H1 (cell line): ENCODE measurements around the gene RMRP. TPM values are rescaled to one million over a fixed set of nuclear protein-coding genes. Genes with fewer than 3 reads are reported as not detected.

Source experiments
- CTCF ChIA-PET: fragments of 300-600 bp; sonication (Branson Sonifier 250); formaldehyde crosslinking; loops from one replicate; lab custom pipeline; 2021; ENCODE audit not compliant: partially characterized antibody; lab: Charles Lee
- POLR2A ChIA-PET: fragments of 300-600 bp; sonication (Branson Sonifier 250); formaldehyde crosslinking; loops from one replicate; lab custom pipeline; 2021; ENCODE audit warnings: inconsistent platforms; ENCODE audit not compliant: partially characterized antibody; lab: Charles Lee
- DNase-seq, 2 experiments: peaks; one replicate each; pipeline versions ENCODE4 v3.0.0 to v3.0.0-alpha.2; 2010 to 2022; ENCODE audit warnings: low spot score in 2 of 2, low read depth in 1 of 2, mixed read lengths in 1 of 2
- FAIRE-seq: peaks from 2 replicates; lab custom pipeline; 2011; peaks lifted over from hg19 to GRCh38; lab: Jason Lieb, UNC
- H2AFZ ChIP-seq: 2 replicates; pipeline ENCODE4 v1.8.1; 2012; ENCODE audit warnings: low read length, inconsistent platforms
- H2AK5ac ChIP-seq: 2 replicates; pipeline ENCODE4 v1.6.1; 2013; ENCODE audit warnings: low read depth, low read length
- H2BK120ac ChIP-seq: replicated peaks from 2 replicates; pipeline ENCODE3; 2013; ENCODE audit warnings: low read depth, low read length, inconsistent platforms
- H2BK12ac ChIP-seq: 2 replicates; pipeline ENCODE4 v1.6.1; 2013; ENCODE audit warnings: low read depth, low read length
- H2BK15ac ChIP-seq: 2 replicates; pipeline ENCODE4 v1.6.1; 2013; ENCODE audit warnings: low read length
- H2BK20ac ChIP-seq: 2 replicates; pipeline ENCODE4 v1.6.1; 2013; ENCODE audit warnings: low read length
- H2BK5ac ChIP-seq: 2 replicates; pipeline ENCODE4 v1.6.1; 2013; ENCODE audit warnings: low read depth, low read length
- H3K14ac ChIP-seq: 2 replicates; pipeline ENCODE4 v1.6.1; 2013; ENCODE audit warnings: inconsistent platforms; ENCODE audit not compliant: insufficient read length
- H3K18ac ChIP-seq: 2 replicates; pipeline ENCODE4 v1.6.1; 2013; ENCODE audit warnings: low read length; ENCODE audit errors: extremely low read depth
- H3K23ac ChIP-seq: 2 replicates; pipeline ENCODE4 v1.6.1; 2013; ENCODE audit warnings: inconsistent platforms; ENCODE audit not compliant: insufficient read length
- H3K23me2 ChIP-seq: 2 replicates; pipeline ENCODE4 v1.6.1; 2013; ENCODE audit warnings: low read depth, low read length
- H3K27ac ChIP-seq: 2 replicates; pipeline ENCODE4 v1.6.1; 2011; ENCODE audit warnings: low read depth, low read length, inconsistent platforms
- H3K27me3 ChIP-seq, 4 experiments: replicated peaks in 1 of 4; 1 replicate in 1 of 4; 2 replicates in 3 of 4; pipeline versions ENCODE4 v1.6.1 to v1.8.1; 2011 to 2013; ENCODE audit warnings: low read length in 3 of 4, mild to moderate bottlenecking in 3 of 4, inconsistent platforms in 2 of 4, mixed read lengths in 2 of 4, moderate library complexity in 1 of 4; ENCODE audit not compliant: control insufficient read depth in 3 of 4, insufficient read depth in 3 of 4; ENCODE audit errors: extremely low read depth in 1 of 4
- H3K36me3 ChIP-seq, 4 experiments: 2 replicates each; pipeline versions ENCODE4 v1.6.1 to v1.8.1; 2011 to 2013; ENCODE audit warnings: mild to moderate bottlenecking in 4 of 4, low read length in 3 of 4, moderate library complexity in 2 of 4, control low read depth in 1 of 4, inconsistent platforms in 1 of 4; ENCODE audit not compliant: insufficient read depth in 4 of 4, control insufficient read depth in 2 of 4
- H3K4ac ChIP-seq: replicated peaks from 2 replicates; pipeline ENCODE3; 2013; ENCODE audit warnings: low read length, low read depth, mixed read lengths, inconsistent platforms; ENCODE audit not compliant: insufficient read length
- H3K4me1 ChIP-seq, 4 experiments: replicated peaks in 1 of 4; 1 replicate in 1 of 4; 2 replicates in 3 of 4; pipeline versions ENCODE4 v1.6.1 to v1.8.1; 2011 to 2013; ENCODE audit warnings: low read length in 3 of 4, inconsistent platforms in 2 of 4, mixed read lengths in 1 of 4; ENCODE audit not compliant: insufficient read depth in 4 of 4, control insufficient read depth in 3 of 4
- H3K4me2 ChIP-seq, 2 experiments: 2 replicates each; pipeline versions ENCODE4 v1.6.1 to v1.8.1; 2011 to 2013; ENCODE audit warnings: low read depth in 2 of 2, low read length in 2 of 2, control low read depth in 1 of 2, inconsistent platforms in 1 of 2, mild to moderate bottlenecking in 1 of 2; ENCODE audit not compliant: insufficient read depth in 1 of 2
- H3K4me3 ChIP-seq, 4 experiments: fragments of 200-600, 300-600 bp in 1 of 4; sonication (generic), shearing (Covaris generic), sonication (Bioruptor Twin) in 1 of 4; 2 replicates each; pipeline versions ENCODE4 v1.5.1 to v1.8.1; 2011 to 2016; ENCODE audit warnings: low read length in 4 of 4, low read depth in 3 of 4, control low read depth in 2 of 4, inconsistent platforms in 2 of 4, mild to moderate bottlenecking in 2 of 4, mixed read lengths in 1 of 4, moderate library complexity in 1 of 4; ENCODE audit not compliant: insufficient read depth in 2 of 4; ENCODE audit errors: extremely low read depth in 1 of 4
- H3K56ac ChIP-seq: replicated peaks from 2 replicates; pipeline ENCODE3; 2013; ENCODE audit warnings: low read depth, mild to moderate bottlenecking, mixed read lengths, low read length, inconsistent platforms; ENCODE audit not compliant: insufficient read length
- H3K79me1 ChIP-seq: 2 replicates; pipeline ENCODE4 v1.6.1; 2013; ENCODE audit warnings: low read depth, low read length, control low read depth
- H3K79me2 ChIP-seq, 2 experiments: 2 replicates each; pipeline versions ENCODE4 v1.6.1 to v1.8.1; 2012 to 2013; ENCODE audit warnings: low read length in 2 of 2, mild to moderate bottlenecking in 2 of 2, inconsistent platforms in 1 of 2; ENCODE audit not compliant: insufficient read depth in 2 of 2, control insufficient read depth in 1 of 2
- H3K9ac ChIP-seq, 4 experiments: replicated peaks in 1 of 4; 1 replicate in 1 of 4; 2 replicates in 3 of 4; pipeline versions ENCODE4 v1.6.1 to v1.8.1; 2011 to 2013; ENCODE audit warnings: low read depth in 3 of 4, low read length in 3 of 4, control low read depth in 2 of 4, mild to moderate bottlenecking in 2 of 4, moderate library complexity in 2 of 4, inconsistent platforms in 1 of 4; ENCODE audit errors: extremely low read depth in 1 of 4
- H3K9me3 ChIP-seq, 2 experiments: 2 replicates each; pipeline versions ENCODE4 v1.6.1 to v1.8.1; 2012 to 2013; ENCODE audit warnings: mild to moderate bottlenecking in 2 of 2, moderate library complexity in 2 of 2, control low read depth in 1 of 2, inconsistent platforms in 1 of 2, low read depth in 1 of 2, low read length in 1 of 2, mixed read lengths in 1 of 2; ENCODE audit not compliant: insufficient read depth in 2 of 2
- H4K20me1 ChIP-seq, 2 experiments: replicated peaks in 1 of 2; 2 replicates each; pipeline versions ENCODE3 to v1.8.1; 2011 to 2013; ENCODE audit warnings: inconsistent platforms in 2 of 2, low read length in 2 of 2, mild to moderate bottlenecking in 1 of 2; ENCODE audit not compliant: insufficient read depth in 2 of 2, control insufficient read depth in 1 of 2
- H4K5ac ChIP-seq: 2 replicates; pipeline ENCODE4 v1.6.1; 2013; ENCODE audit warnings: low read length, low read depth, mixed read lengths, inconsistent platforms; ENCODE audit not compliant: insufficient read length
- H4K8ac ChIP-seq: 2 replicates; pipeline ENCODE4 v1.8.0; 2013; ENCODE audit warnings: mild to moderate bottlenecking, moderate library complexity, low read length, inconsistent platforms; ENCODE audit not compliant: insufficient read depth; ENCODE audit errors: extremely low read depth
- H4K91ac ChIP-seq: replicated peaks from 2 replicates; pipeline ENCODE3; 2013; ENCODE audit warnings: low read length, mixed read lengths, inconsistent platforms; ENCODE audit not compliant: insufficient read length
- BCL11A ChIP-seq, 2 experiments: IDR thresholded peaks; one replicate each; pipeline ENCODE4 v1.6.1; 2011; ENCODE audit warnings: low read depth in 2 of 2, low read length in 2 of 2, mild to moderate bottlenecking in 2 of 2
- BRCA1 ChIP-seq: IDR thresholded peaks from 2 replicates; pipeline ENCODE4 v1.6.1; 2012; ENCODE audit warnings: low read depth, low read length, improper control_type of control experiment
- CBX8 ChIP-seq: fragments of 300-800, 300-1000 bp; sonication (generic); IDR thresholded peaks from 2 replicates; pipeline ENCODE4 v1.7.1; 2016; ENCODE audit warnings: low read depth, low read length, borderline replicate concordance
- CHD2 ChIP-seq: IDR thresholded peaks from 2 replicates; pipeline ENCODE4 v1.6.1; 2012; ENCODE audit warnings: low read length, improper control_type of control experiment
- EP300 ChIP-seq, 2 experiments: IDR thresholded peaks; 1 replicate in 1 of 2; 2 replicates in 1 of 2; pipeline ENCODE4 v1.6.1; 2011 to 2012; ENCODE audit warnings: low read depth in 2 of 2, low read length in 2 of 2, mild to moderate bottlenecking in 2 of 2, borderline replicate concordance in 1 of 2, inconsistent platforms in 1 of 2, moderate library complexity in 1 of 2
- GTF2F1 ChIP-seq: IDR thresholded peaks from 2 replicates; pipeline ENCODE4 v1.6.1; 2012; ENCODE audit warnings: low read depth, low read length, improper control_type of control experiment, borderline replicate concordance
- HDAC2 ChIP-seq, 2 experiments: fragments of 300-600 bp in 1 of 2; sonication (generic) in 1 of 2; IDR thresholded peaks; 2 replicates each; pipeline ENCODE4 v1.6.1; 2011 to 2012; ENCODE audit warnings: low read depth in 2 of 2, low read length in 2 of 2, mild to moderate bottlenecking in 2 of 2, moderate library complexity in 2 of 2, borderline replicate concordance in 1 of 2, inconsistent platforms in 1 of 2
- KDM5A ChIP-seq: fragments of 200-600 bp; IDR thresholded peaks from 2 replicates; pipeline ENCODE4 v1.7.1; 2012; ENCODE audit warnings: mild to moderate bottlenecking, low read length, inconsistent platforms, mixed read lengths
- RBBP5 ChIP-seq: IDR thresholded peaks from 2 replicates; pipeline ENCODE4 v1.7.1; 2012; ENCODE audit warnings: low read depth, mild to moderate bottlenecking, inconsistent platforms, low read length, moderate library complexity, borderline replicate concordance
- RNF2 ChIP-seq: fragments of 200-900, 300-1000 bp; sonication (generic); IDR thresholded peaks from 2 replicates; pipeline ENCODE4 v1.7.1; 2016; ENCODE audit warnings: borderline replicate concordance, low read depth, mild to moderate bottlenecking, antibody characterized with exemption, low read length; ENCODE audit not compliant: poor library complexity, severe bottlenecking; ENCODE audit errors: missing control alignments
- SUZ12 ChIP-seq: fragments of 200-600 bp; sonication (generic); IDR thresholded peaks from 2 replicates; pipeline ENCODE4 v1.6.1; 2012; ENCODE audit warnings: mild to moderate bottlenecking, inconsistent platforms, low read length, moderate library complexity, mixed read lengths
- TAF1 ChIP-seq: IDR thresholded peaks from 2 replicates; pipeline ENCODE4 v1.6.1; 2011; ENCODE audit warnings: mild to moderate bottlenecking, low read depth, low read length
- TEAD4 ChIP-seq: IDR thresholded peaks from 2 replicates; pipeline ENCODE4 v1.6.1; 2012; ENCODE audit warnings: low read depth, low read length, inconsistent platforms, mixed read lengths
- polyA plus RNA-seq, 7 experiments: library from polyadenylated mRNA; depleted of rRNA in 3 of 7; stranded (reverse) in 5 of 7; unstranded in 2 of 7; fragments of >200 nt in 5 of 7; fragments of 200-250 nt in 2 of 7; gene quantifications; 1 replicate in 5 of 7; 2 replicates in 1 of 7; 4 replicates in 1 of 7; pipeline versions ENCODE4 v1.2.1 to v1.2.3, GENCODE V29; 2011 to 2013; ENCODE audit warnings: missing spikeins in 2 of 7, mixed read lengths in 2 of 7
- total RNA-seq: library from RNA; stranded (reverse); fragmentation: NEBNext Ultra II Directional; extraction: Animal tissue kit (Norgen Biotek cat#: 25700); gene quantifications from 2 replicates; pipeline ENCODE4 v1.2.1, GENCODE V29; 2021
- TF ChIP-seq, protein P1 (sequence below): IDR thresholded peaks from 2 replicates; pipeline ENCODE4 v1.6.1; 2012; ENCODE audit warnings: inconsistent platforms

RMRP gene
- total and polyA plus RNA-seq, 2 of the 8 experiments (the other 6 are each of a cell fraction or from before 2014, with no cell fraction given), result 169 to 14,987 TPM

DNA sequence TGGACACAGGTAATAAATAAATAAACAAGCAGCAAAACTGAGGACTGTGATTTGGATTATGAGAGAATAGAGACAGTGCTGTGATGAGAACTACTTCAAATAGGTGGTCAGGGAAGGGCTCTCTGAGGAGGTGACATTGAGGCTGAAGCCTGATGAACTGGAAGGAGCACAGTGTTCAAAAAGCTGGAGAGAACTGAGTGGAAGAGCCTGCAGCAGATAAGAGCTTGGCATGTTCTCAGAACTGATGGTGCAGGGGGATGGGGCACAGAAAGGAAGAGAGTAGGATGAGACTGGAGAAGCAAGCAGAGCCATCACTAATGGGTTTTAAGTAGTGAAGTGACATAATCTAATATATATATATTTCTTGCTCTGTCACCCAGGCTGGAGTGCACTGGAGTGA, 43.1 kb upstream of the RMRP start:
- no peak overlapping the region for H2AK5ac ChIP-seq
- FAIRE-seq (no peak), DNase-seq (no peak)
- H4K8ac ChIP-seq, result no peak overlapping the region
- H4K20me1 ChIP-seq, result peaks cover 3 to 10% of the 10 kb centered on the region in 2 experiments
- H3K4me3 ChIP-seq, result no peak overlapping the region
- no peak overlapping the region for H3K18ac ChIP-seq
- H3K4ac ChIP-seq, result no peak overlapping the region
- no peak overlapping the region for H2BK15ac ChIP-seq
- no peak overlapping the region for H4K91ac ChIP-seq
- no peak overlapping the region for H2BK20ac ChIP-seq
- no peak overlapping the region for H3K4me2 ChIP-seq
- no peak overlapping the region for H2AFZ ChIP-seq
- no peak overlapping the region for H3K27ac ChIP-seq
- no peaks in the 10 kb centered on the region for H3K9me3 ChIP-seq
- H2BK12ac ChIP-seq, result no peak overlapping the region
- no peaks in the 10 kb centered on the region for H3K79me1 ChIP-seq
- H3K79me2 ChIP-seq, result no peaks in the 10 kb centered on the region
- H3K27me3 ChIP-seq, result no peaks in the 10 kb centered on the region
- H3K4me1 ChIP-seq, result no peaks in the 10 kb centered on the region
- H4K5ac ChIP-seq, result no peak overlapping the region
- no peak overlapping the region for H3K56ac ChIP-seq
- POLR2A ChIA-PET, result interaction anchor here (0.9 to 14.9 kb wide), 3 partner anchors 12 to 27 kb away, joined by 3 to 158 read pairs (median 4); partner anchors contain the start of genes CREB3 and TLN1
- CTCF ChIA-PET, result interaction anchor here (0.6 to 13.5 kb wide), 10 partner anchors 8 to 54 kb away, joined by 3 to 199 read pairs (median 3); no protein-coding TSS in a partner anchor
- H3K23ac ChIP-seq, result no peak overlapping the region
- no peak overlapping the region for H3K9ac ChIP-seq
- H3K23me2 ChIP-seq, result no peaks in the 10 kb centered on the region
- no peak overlapping the region for H2BK5ac ChIP-seq
- H2BK120ac ChIP-seq, result no peak overlapping the region
- peaks cover 46 to 76% (median 74%) of the 10 kb centered on the region in 4 experiments for H3K36me3 ChIP-seq
- no peak overlapping the region for H3K14ac ChIP-seq
- TF ChIP-seq RNF2, result no peak
- no peak for TF ChIP-seq TAF1
- TF ChIP-seq EP300 (IDR thresholded peaks at IDR 0.05; ENCODE audit: borderline replicate concordance in 1 of 2, low read depth in 2 of 2, low read length in 2 of 2), result no peak
- no peak for TF ChIP-seq TEAD4
- TF ChIP-seq SUZ12, result no peak
- no peak for TF ChIP-seq CHD2
- TF ChIP-seq, protein P1, sequence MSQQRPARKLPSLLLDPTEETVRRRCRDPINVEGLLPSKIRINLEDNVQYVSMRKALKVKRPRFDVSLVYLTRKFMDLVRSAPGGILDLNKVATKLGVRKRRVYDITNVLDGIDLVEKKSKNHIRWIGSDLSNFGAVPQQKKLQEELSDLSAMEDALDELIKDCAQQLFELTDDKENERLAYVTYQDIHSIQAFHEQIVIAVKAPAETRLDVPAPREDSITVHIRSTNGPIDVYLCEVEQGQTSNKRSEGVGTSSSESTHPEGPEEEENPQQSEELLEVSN, result no peak
- no peak for TF ChIP-seq GTF2F1
- no peak for TF ChIP-seq RBBP5
- no peak for TF ChIP-seq KDM5A
- no peak for TF ChIP-seq BRCA1
- no peak for TF ChIP-seq BCL11A (IDR thresholded peaks at IDR 0.05; ENCODE audit: low read depth in 2 of 2, low read length in 2 of 2)
- TF ChIP-seq HDAC2 (IDR thresholded peaks at IDR 0.05; ENCODE audit: borderline replicate concordance in 1 of 2, low read depth in 2 of 2, low read length in 2 of 2), result no peak
- TF ChIP-seq CBX8, result no peak
